ENCODE measurements around the gene PER1. TPM values are rescaled to one million over a fixed set of nuclear protein-coding genes. Genes with fewer than 3 reads are reported as not detected.

PER1 gene
- total RNA-seq, 2 donors from 2014 or later = 59.4 to 75.0 TPM

GRCh38 chr17:8133399-8133798 lies 18.8 kb downstream of the PER1 start:
- Histone ChIP-seq H3K36me3 (no peaks in the 10 kb centered on the region), H3K4me3 (no peak overlapping the region), H3K27ac (no peak overlapping the region), H3K27me3 (no peaks in the 10 kb centered on the region), H3K9me3 (no peaks in the 10 kb centered on the region), H3K4me1 (peaks cover 0 to 10% of the 10 kb centered on the region in 2 donors)
- TF ChIP-seq, protein P1, sequence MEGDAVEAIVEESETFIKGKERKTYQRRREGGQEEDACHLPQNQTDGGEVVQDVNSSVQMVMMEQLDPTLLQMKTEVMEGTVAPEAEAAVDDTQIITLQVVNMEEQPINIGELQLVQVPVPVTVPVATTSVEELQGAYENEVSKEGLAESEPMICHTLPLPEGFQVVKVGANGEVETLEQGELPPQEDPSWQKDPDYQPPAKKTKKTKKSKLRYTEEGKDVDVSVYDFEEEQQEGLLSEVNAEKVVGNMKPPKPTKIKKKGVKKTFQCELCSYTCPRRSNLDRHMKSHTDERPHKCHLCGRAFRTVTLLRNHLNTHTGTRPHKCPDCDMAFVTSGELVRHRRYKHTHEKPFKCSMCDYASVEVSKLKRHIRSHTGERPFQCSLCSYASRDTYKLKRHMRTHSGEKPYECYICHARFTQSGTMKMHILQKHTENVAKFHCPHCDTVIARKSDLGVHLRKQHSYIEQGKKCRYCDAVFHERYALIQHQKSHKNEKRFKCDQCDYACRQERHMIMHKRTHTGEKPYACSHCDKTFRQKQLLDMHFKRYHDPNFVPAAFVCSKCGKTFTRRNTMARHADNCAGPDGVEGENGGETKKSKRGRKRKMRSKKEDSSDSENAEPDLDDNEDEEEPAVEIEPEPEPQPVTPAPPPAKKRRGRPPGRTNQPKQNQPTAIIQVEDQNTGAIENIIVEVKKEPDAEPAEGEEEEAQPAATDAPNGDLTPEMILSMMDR (IDR thresholded peaks at IDR 0.05) = no peak
- no peak for DNase-seq (ENCODE audit: low spot score)

DNA sequence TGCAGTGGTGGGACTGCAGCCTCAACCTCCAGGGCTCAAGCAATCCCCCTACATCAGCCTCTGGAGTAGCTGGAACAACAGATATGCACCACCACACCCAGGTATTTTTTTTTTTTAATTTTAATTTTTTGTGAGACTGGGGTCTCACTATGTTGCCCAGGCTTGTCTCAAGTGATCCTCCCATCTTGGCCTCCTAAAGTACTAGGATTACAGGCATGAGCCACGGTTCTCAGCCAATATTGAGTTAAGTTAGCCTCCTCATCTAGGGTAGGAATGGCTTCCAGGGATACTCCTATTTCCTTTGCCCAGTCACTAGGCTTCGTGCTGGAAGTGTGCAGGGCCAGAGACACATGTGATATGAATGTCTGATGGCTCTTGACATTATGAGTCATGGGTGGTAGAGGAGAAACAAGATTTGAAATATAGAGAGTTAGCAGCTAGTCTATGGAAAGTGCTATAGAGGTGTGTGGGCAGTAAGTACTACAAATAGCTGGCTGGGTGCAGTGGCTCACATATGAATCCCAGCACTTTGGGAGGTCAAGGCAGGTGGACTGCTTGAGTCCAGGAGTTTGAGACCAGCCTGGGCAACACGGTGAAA lies 20.3 kb downstream of the PER1 start:
- TF ChIP-seq, protein P1 (IDR thresholded peaks at IDR 0.05) = no peak
- Histone ChIP-seq H3K27me3 (no peaks in the 10 kb centered on the region), H3K36me3 (no peaks in the 10 kb centered on the region), H3K4me3 (no peak overlapping the region), H3K9me3 (no peaks in the 10 kb centered on the region), H3K27ac (no peak overlapping the region), H3K4me1 (peaks cover 0 to 4% of the 10 kb centered on the region in 2 donors)
- no peak for DNase-seq (ENCODE audit: low spot score)

- no peak overlapping the region for H3K4me3 ChIP-seq
- no peaks in the 10 kb centered on the region for H3K27me3 ChIP-seq
- no peak overlapping the region for H3K27ac ChIP-seq
- no peak for DNase-seq (ENCODE audit: low spot score)
- no peaks in the 10 kb centered on the region for H3K36me3 ChIP-seq
- TF ChIP-seq, protein P1 (IDR thresholded peaks at IDR 0.05) = no peak
- peaks cover 0 to 38% of the 10 kb centered on the region in 2 donors for H3K4me1 ChIP-seq
- no peaks in the 10 kb centered on the region for H3K9me3 ChIP-seq
These were observed 23.9 kb downstream of the PER1 start for GRCh38 chr17:8128125-8128784.

- H3K27me3 ChIP-seq = no peaks in the 10 kb centered on the region
These were observed 25.6 kb downstream of the PER1 start for GRCh38 chr17:8126491-8127066.

DNA sequence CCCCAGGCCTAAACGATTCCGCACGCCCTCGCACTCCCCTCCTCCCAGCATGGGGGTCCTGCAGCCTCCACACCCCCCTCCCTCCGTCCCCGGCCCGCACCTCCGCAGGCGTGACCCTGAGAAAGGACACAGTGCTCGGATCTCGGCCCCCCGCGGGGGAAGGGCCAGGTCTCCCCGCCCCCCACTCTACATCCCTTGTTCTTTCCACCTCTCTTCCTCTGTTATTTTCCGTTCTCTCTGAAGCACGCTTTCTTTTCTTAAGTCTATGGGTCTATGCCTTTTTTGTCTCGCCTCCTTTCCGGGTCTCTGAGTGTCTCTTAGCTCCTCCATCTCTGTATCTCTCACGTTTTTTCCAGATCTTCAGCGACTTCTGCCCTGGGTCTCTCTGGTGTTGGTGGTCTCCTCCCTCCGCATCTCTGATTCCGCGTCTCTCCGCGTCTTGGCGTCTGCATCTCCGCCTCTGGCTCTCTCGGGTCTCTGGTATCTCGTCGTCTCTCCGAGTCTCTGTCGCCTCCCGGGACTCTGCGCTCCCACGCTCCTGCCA lies 26.2 kb downstream of the PER1 start:
- DNase-seq (ENCODE audit: low spot score) = no peak
- H3K27me3 ChIP-seq = no peaks in the 10 kb centered on the region

More at GRCh38 chr17:8126491-8127066, 25.6 kb downstream of the PER1 start:
- H3K4me1 ChIP-seq = peaks cover 0 to 55% of the 10 kb centered on the region in 2 donors
- peak overlapping the region; percentile 76 to 83 for H3K27ac ChIP-seq
- no peaks in the 10 kb centered on the region for H3K9me3 ChIP-seq
- TF ChIP-seq, protein P1 (IDR thresholded peaks at IDR 0.05) = peak in 1 of 2 donors; percentile 15
- no peak for DNase-seq (ENCODE audit: low spot score)
- no peaks in the 10 kb centered on the region for H3K36me3 ChIP-seq
- peak overlapping the region; percentile 65 to 66 for H3K4me3 ChIP-seq

More for the DNA sequence above, 26.2 kb downstream of the PER1 start:
- Histone ChIP-seq H3K4me3 (peak overlapping the region; percentile 65 to 66), H3K36me3 (no peaks in the 10 kb centered on the region), H3K4me1 (peaks cover 0 to 60% of the 10 kb centered on the region in 2 donors), H3K27ac (peak overlapping the region; percentile 76 to 83), H3K9me3 (no peaks in the 10 kb centered on the region)
- TF ChIP-seq, protein P1 (IDR thresholded peaks at IDR 0.05) = no peak
